PC-3 (cell line): ENCODE measurements around the gene ERBB4. TPM values are rescaled to one million over a fixed set of nuclear protein-coding genes. Genes with fewer than 3 reads are reported as not detected.

Experiments used
- ATAC-seq: fragments of 200-7000 bp; cut with Tn5 transposase; 2 replicates; pipeline ENCODE4 v1.9.1; 2020; ENCODE audit warnings: mild to moderate bottlenecking, moderate library complexity
- BruUV-seq: library from RNA; stranded (reverse); fragments of 400-500 nt; replicated peaks from 2 replicates; lab custom pipeline; 2021; lab: Mats Ljungman, UMichigan
- CTCF ChIA-PET: fragments of 300-600 bp; sonication (Branson Sonifier 250); formaldehyde crosslinking; loops from one replicate; lab custom pipeline; 2022; ENCODE audit warnings: antibody characterized with exemption; lab: Charles Lee
- POLR2A ChIA-PET: fragments of 300-600 bp; sonication (Branson Sonifier 250); formaldehyde crosslinking; loops from one replicate; lab custom pipeline; 2022; ENCODE audit warnings: antibody characterized with exemption; ENCODE audit not compliant: unreplicated experiment; lab: Charles Lee
- DNase-seq: peaks from one replicate; pipeline ENCODE4 v3.0.0-alpha.2; 2015
- H2AFZ ChIP-seq: fragments of 300-600 bp; sonication (generic); 2 replicates; pipeline ENCODE4 v1.6.0; 2016; ENCODE audit warnings: antibody characterized with exemption, low read length
- H3F3A ChIP-seq: fragments of 300-600 bp; sonication (generic); one replicate; pipeline ENCODE4 v1.6.0; 2017; ENCODE audit warnings: antibody characterized with exemption, low read length, control low read depth, mild to moderate bottlenecking; ENCODE audit not compliant: unreplicated experiment
- H3K27ac ChIP-seq: fragments of 300-600 bp; sonication (generic); 2 replicates; pipeline ENCODE4 v1.5.1; 2016; ENCODE audit warnings: mild to moderate bottlenecking, low read length
- H3K27me3 ChIP-seq: fragments of 300-600 bp; sonication (generic); 2 replicates; pipeline ENCODE4 v1.6.1; 2016; ENCODE audit warnings: low read length, mixed read lengths
- H3K36me3 ChIP-seq: fragments of 300-600 bp; sonication (generic); 2 replicates; pipeline ENCODE4 v1.6.1; 2016; ENCODE audit warnings: low read depth, mixed run types, low read length, mixed read lengths
- H3K4me1 ChIP-seq: fragments of 300-600 bp; sonication (generic); 2 replicates; pipeline ENCODE4 v1.5.1; 2016; ENCODE audit warnings: low read length; ENCODE audit not compliant: insufficient read depth
- H3K4me2 ChIP-seq: fragments of 300-600 bp; sonication (generic); 2 replicates; pipeline ENCODE4 v1.6.0; 2016; ENCODE audit warnings: low read length
- H3K4me3 ChIP-seq: fragments of 300-600 bp; sonication (generic); 2 replicates; pipeline ENCODE4 v1.5.1; 2016; ENCODE audit warnings: mild to moderate bottlenecking, low read length, mixed read lengths
- H3K79me2 ChIP-seq: fragments of 300-600 bp; sonication (generic); 2 replicates; pipeline ENCODE4 v1.6.1; 2017; ENCODE audit warnings: low read length, mixed read lengths
- H3K9ac ChIP-seq: fragments of 300-600 bp; sonication (generic); 2 replicates; pipeline ENCODE4 v1.6.0; 2016; ENCODE audit warnings: mild to moderate bottlenecking, low read length
- H3K9me2 ChIP-seq: fragments of 300-600 bp; sonication (generic); replicated peaks from 2 replicates; pipeline ENCODE4 v1.6.1; 2016; ENCODE audit warnings: mixed run types, low read length, mixed read lengths
- H3K9me3 ChIP-seq: fragments of 300-600 bp; sonication (generic); 2 replicates; pipeline ENCODE4 v1.6.1; 2016; ENCODE audit warnings: low read length, mixed read lengths
- H4K20me1 ChIP-seq: fragments of 300-600 bp; sonication (generic); 2 replicates; pipeline ENCODE4 v1.6.1; 2016; ENCODE audit warnings: low read length, mixed read lengths
- EZH2 ChIP-seq: fragments of 300-600 bp; sonication (generic); IDR thresholded peaks from one replicate; pipeline ENCODE4 v1.6.1; 2017; ENCODE audit warnings: antibody characterized with exemption, mild to moderate bottlenecking, low read length; ENCODE audit not compliant: unreplicated experiment
- EZH2phosphoT487 ChIP-seq: fragments of 300-600 bp; sonication (generic); IDR thresholded peaks from 2 replicates; pipeline ENCODE4 v1.6.1; 2018; ENCODE audit warnings: mild to moderate bottlenecking, antibody characterized with exemption, low read length, borderline replicate concordance
- intact Hi-C: fragments of 100-400 bp; cut with micrococcal nuclease; formaldehyde crosslinking; loops from 2 replicates; pipeline ENCODE4 v1.9.0; 2023
- total RNA-seq: library from RNA; depleted of rRNA; stranded (reverse); fragments of >200 nt; gene quantifications from 2 replicates; pipeline ENCODE4 v1.2.3, GENCODE V29; 2014
- TF ChIP-seq, protein P1 (sequence below): fragments of 300-600 bp; sonication (generic); conservative IDR thresholded peaks from 2 replicates; pipeline ENCODE4 v1.5.1; 2017; ENCODE audit warnings: antibody characterized with exemption, low read depth, mild to moderate bottlenecking, low read length

Gene ERBB4
- total RNA-seq, 1 experiment from 2014 or later, result under 0.01 TPM

DNA sequence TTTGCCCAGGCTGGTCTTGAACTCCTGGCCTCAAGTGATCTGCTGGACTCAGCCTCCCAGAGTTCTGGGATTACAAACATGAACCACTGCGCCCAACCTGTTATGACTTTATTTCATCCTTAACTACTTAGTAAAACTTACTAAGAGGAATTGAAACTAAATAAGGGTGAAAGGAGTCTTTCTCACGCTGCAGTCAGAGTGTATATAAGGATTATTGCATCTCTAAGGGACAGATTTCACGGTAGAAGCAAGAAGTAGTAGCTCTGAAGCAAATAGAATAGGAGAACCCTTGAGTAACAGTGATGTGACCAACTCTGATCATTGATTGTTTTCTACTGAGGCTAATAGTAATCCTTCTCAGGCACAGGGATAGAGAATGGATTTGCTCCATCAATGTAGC is 1022.1 kb downstream of the ERBB4 start:
- Histone ChIP-seq H3K4me2 (no peak overlapping the region), H3F3A (no peaks in the 10 kb centered on the region), H3K4me3 (no peak overlapping the region), H3K9me2 (no peaks in the 10 kb centered on the region), H3K27ac (no peak overlapping the region), H3K79me2 (no peaks in the 10 kb centered on the region), H2AFZ (no peak overlapping the region), H3K36me3 (no peaks in the 10 kb centered on the region), H3K9me3 (no peaks in the 10 kb centered on the region), H4K20me1 (no peaks in the 10 kb centered on the region), H3K27me3 (peaks cover 52% of the 10 kb centered on the region), H3K4me1 (no peaks in the 10 kb centered on the region), H3K9ac (no peak overlapping the region)
- POLR2A ChIA-PET, result no interaction called here
- ATAC-seq, result no peak
- CTCF ChIA-PET, result no interaction called here
- TF ChIP-seq EZH2, result no peak
- TF ChIP-seq EZH2phosphoT487, result no peak
- TF ChIP-seq, protein P1, sequence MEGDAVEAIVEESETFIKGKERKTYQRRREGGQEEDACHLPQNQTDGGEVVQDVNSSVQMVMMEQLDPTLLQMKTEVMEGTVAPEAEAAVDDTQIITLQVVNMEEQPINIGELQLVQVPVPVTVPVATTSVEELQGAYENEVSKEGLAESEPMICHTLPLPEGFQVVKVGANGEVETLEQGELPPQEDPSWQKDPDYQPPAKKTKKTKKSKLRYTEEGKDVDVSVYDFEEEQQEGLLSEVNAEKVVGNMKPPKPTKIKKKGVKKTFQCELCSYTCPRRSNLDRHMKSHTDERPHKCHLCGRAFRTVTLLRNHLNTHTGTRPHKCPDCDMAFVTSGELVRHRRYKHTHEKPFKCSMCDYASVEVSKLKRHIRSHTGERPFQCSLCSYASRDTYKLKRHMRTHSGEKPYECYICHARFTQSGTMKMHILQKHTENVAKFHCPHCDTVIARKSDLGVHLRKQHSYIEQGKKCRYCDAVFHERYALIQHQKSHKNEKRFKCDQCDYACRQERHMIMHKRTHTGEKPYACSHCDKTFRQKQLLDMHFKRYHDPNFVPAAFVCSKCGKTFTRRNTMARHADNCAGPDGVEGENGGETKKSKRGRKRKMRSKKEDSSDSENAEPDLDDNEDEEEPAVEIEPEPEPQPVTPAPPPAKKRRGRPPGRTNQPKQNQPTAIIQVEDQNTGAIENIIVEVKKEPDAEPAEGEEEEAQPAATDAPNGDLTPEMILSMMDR, result no peak
- intact Hi-C loops, result no loop called here
- DNase-seq, result no peak
- BruUV-seq, result no TSS peak

- Histone ChIP-seq H3K4me3 (no peak overlapping the region), H3K4me2 (no peak overlapping the region), H4K20me1 (no peaks in the 10 kb centered on the region), H3K9me3 (no peaks in the 10 kb centered on the region), H3K79me2 (no peaks in the 10 kb centered on the region), H3F3A (no peaks in the 10 kb centered on the region), H3K27me3 (peaks cover 53% of the 10 kb centered on the region), H2AFZ (no peak overlapping the region), H3K27ac (no peak overlapping the region), H3K4me1 (no peaks in the 10 kb centered on the region), H3K36me3 (no peaks in the 10 kb centered on the region), H3K9me2 (no peaks in the 10 kb centered on the region), H3K9ac (no peak overlapping the region)
- TF ChIP-seq EZH2, result no peak
- TF ChIP-seq, protein P1, result no peak
- TF ChIP-seq EZH2phosphoT487, result no peak
- DNase-seq, result no peak
- intact Hi-C loops, result no loop called here
- POLR2A ChIA-PET, result no interaction called here
- no TSS peak for BruUV-seq
- no peak for ATAC-seq
- CTCF ChIA-PET, result no interaction called here
These were observed 1024.6 kb downstream of the ERBB4 start for GRCh38 chr2:211514049-211514448.

DNA sequence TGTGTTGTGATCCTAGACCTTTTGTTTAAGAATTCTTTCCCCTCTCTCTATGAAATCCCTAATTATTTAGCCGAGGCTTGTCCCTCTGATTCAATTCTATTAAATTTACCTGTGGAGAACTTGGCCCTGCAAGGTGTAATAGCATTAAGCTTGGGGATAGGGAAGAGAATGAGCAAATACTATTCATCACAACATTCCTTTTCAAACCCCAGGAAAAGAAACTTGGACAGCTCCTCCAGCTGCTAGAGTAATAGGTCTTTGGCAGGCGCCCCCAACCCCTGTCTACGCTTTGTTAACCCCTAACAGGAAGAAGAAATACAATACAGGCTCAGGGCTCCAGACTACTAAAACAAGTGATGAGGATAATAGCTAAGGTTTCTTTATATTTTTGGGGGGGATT is 1025.2 kb downstream of the ERBB4 start:
- TF ChIP-seq EZH2phosphoT487 (no peak), EZH2 (no peak)
- TF ChIP-seq, protein P1, result no peak
- no peaks in the 10 kb centered on the region for H4K20me1 ChIP-seq
- H3K4me2 ChIP-seq, result no peak overlapping the region
- no peak overlapping the region for H3K4me3 ChIP-seq
- H3K27me3 ChIP-seq, result peaks cover 53% of the 10 kb centered on the region
- H3K79me2 ChIP-seq, result no peaks in the 10 kb centered on the region
- no peak overlapping the region for H3K9ac ChIP-seq
- ChIA-PET POLR2A (no interaction called here), CTCF (no interaction called here)
- no peaks in the 10 kb centered on the region for H3K9me3 ChIP-seq
- ATAC-seq (no peak), DNase-seq (no peak)
- no peak overlapping the region for H2AFZ ChIP-seq
- H3K9me2 ChIP-seq, result no peaks in the 10 kb centered on the region
- no peak overlapping the region for H3K27ac ChIP-seq
- intact Hi-C loops, result no loop called here
- H3F3A ChIP-seq, result no peaks in the 10 kb centered on the region
- no peaks in the 10 kb centered on the region for H3K36me3 ChIP-seq
- no peaks in the 10 kb centered on the region for H3K4me1 ChIP-seq
- BruUV-seq, result no TSS peak
